Neural cell (in vitro differentiated cells): ENCODE data around the gene SEBOX. TPM values are rescaled to one million over a fixed set of nuclear protein-coding genes. Genes with fewer than 3 reads are reported as not detected.

ENCODE experiments used
- H2AFZ ChIP-seq: fragments of 200-600, 300-800 bp; sonication (generic), shearing (Covaris generic); 2 replicates; pipeline ENCODE4 v1.6.0; 2014; ENCODE audit warnings: low read depth, mild to moderate bottlenecking, antibody characterized with exemption, low read length, moderate library complexity
- H3F3A ChIP-seq: fragments of 200-600 bp; shearing (Covaris generic); 2 replicates; pipeline ENCODE4 v1.6.1; 2016; ENCODE audit warnings: mild to moderate bottlenecking, moderate library complexity, mixed read lengths, antibody characterized with exemption, low read length; ENCODE audit not compliant: insufficient read depth, poor library complexity, severe bottlenecking
- H3K27ac ChIP-seq: fragments of 200-600, 300-800 bp; sonication (generic), shearing (Covaris generic); 2 replicates; pipeline ENCODE4 v1.5.1; 2014; ENCODE audit warnings: mild to moderate bottlenecking, low read length, moderate library complexity
- H3K27me3 ChIP-seq: fragments of 300-800, 200-600 bp; sonication (generic), shearing (Covaris generic); 2 replicates; pipeline ENCODE4 v1.6.0; 2014; ENCODE audit warnings: mild to moderate bottlenecking, low read depth, low read length, moderate library complexity; ENCODE audit not compliant: insufficient read depth
- H3K36me3 ChIP-seq: fragments of 300-800, 200-600 bp; sonication (generic), shearing (Covaris generic); 2 replicates; pipeline ENCODE4 v1.5.1; 2014; ENCODE audit warnings: mild to moderate bottlenecking, antibody characterized with exemption, low read length, moderate library complexity; ENCODE audit not compliant: insufficient read depth
- H3K4me2 ChIP-seq: fragments of 300-800, 200-600 bp; sonication (generic), shearing (Covaris generic); 2 replicates; pipeline ENCODE4 v1.6.0; 2014; ENCODE audit warnings: mild to moderate bottlenecking, low read length
- H3K4me3 ChIP-seq: fragments of 300-800, 200-600 bp; sonication (generic), shearing (Covaris generic); 2 replicates; pipeline ENCODE4 v1.5.1; 2014; ENCODE audit warnings: mild to moderate bottlenecking, low read length, moderate library complexity
- H3K79me2 ChIP-seq: fragments of 200-600 bp; shearing (Covaris generic); replicated peaks from 2 replicates; pipeline ENCODE4 v1.6.0; 2014; ENCODE audit warnings: mild to moderate bottlenecking, low read length, moderate library complexity; ENCODE audit not compliant: insufficient read depth
- H3K9ac ChIP-seq: fragments of 300-800, 200-600 bp; sonication (generic), shearing (Covaris generic); 2 replicates; pipeline ENCODE4 v1.6.1; 2016; ENCODE audit warnings: mild to moderate bottlenecking, low read length, mixed read lengths
- H3K9me2 ChIP-seq: fragments of 200-600 bp; shearing (Covaris generic); 2 replicates; pipeline ENCODE4 v1.6.1; 2016; ENCODE audit warnings: mild to moderate bottlenecking, low read length, mixed read lengths; ENCODE audit not compliant: insufficient read depth
- H3K9me3 ChIP-seq: fragments of 200-600, 300-800 bp; sonication (generic), shearing (Covaris generic); 2 replicates; pipeline ENCODE4 v1.6.1; 2016; ENCODE audit warnings: mild to moderate bottlenecking, mixed run types, low read length, moderate library complexity, mixed read lengths
- H4K20me1 ChIP-seq: fragments of 200-600 bp; shearing (Covaris generic); 2 replicates; pipeline ENCODE4 v1.6.1; 2016; ENCODE audit warnings: mild to moderate bottlenecking, mixed run types; ENCODE audit not compliant: insufficient read depth
- CTCF ChIP-seq: fragments of 450-650 bp; IDR thresholded peaks from 2 replicates; pipeline ENCODE4 v1.5.1; 2014; ENCODE audit warnings: antibody characterized with exemption, mild to moderate bottlenecking, moderate library complexity; ENCODE audit not compliant: poor library complexity, severe bottlenecking
- EP300 ChIP-seq: fragments of 450-650 bp; conservative IDR thresholded peaks from 2 replicates; pipeline ENCODE4 v1.6.1; 2014; ENCODE audit warnings: antibody characterized with exemption, mild to moderate bottlenecking, moderate library complexity; ENCODE audit not compliant: poor library complexity, severe bottlenecking
- EZH2 ChIP-seq: fragments of 200-600, 300-800 bp; shearing (Covaris generic), sonication (generic); IDR thresholded peaks from 2 replicates; pipeline ENCODE4 v1.6.1; 2014; ENCODE audit warnings: antibody characterized with exemption, low read length, borderline replicate concordance, mild to moderate bottlenecking; ENCODE audit not compliant: insufficient read depth, poor library complexity, severe bottlenecking
- MXI1 ChIP-seq: fragments of 450-650 bp; conservative IDR thresholded peaks from 2 replicates; pipeline ENCODE4 v1.6.1; 2014; ENCODE audit warnings: antibody characterized with exemption, mild to moderate bottlenecking; ENCODE audit not compliant: poor library complexity, severe bottlenecking
- POLR2AphosphoS5 ChIP-seq: IDR thresholded peaks from 2 replicates; pipeline ENCODE4 v1.6.1; 2012
- RAD21 ChIP-seq: fragments of 450-650 bp; conservative IDR thresholded peaks from 2 replicates; pipeline ENCODE4 v1.6.1; 2014; ENCODE audit warnings: antibody characterized with exemption, mild to moderate bottlenecking, moderate library complexity
- REST ChIP-seq: IDR thresholded peaks from 2 replicates; pipeline ENCODE4 v1.6.1; 2012; ENCODE audit warnings: borderline replicate concordance
- SMC3 ChIP-seq: fragments of 450-650 bp; conservative IDR thresholded peaks from 2 replicates; pipeline ENCODE4 v1.6.1; 2014; ENCODE audit warnings: antibody characterized with exemption, mild to moderate bottlenecking, moderate library complexity; ENCODE audit not compliant: poor library complexity
- TAF1 ChIP-seq: IDR thresholded peaks from 2 replicates; pipeline ENCODE4 v1.6.1; 2012; ENCODE audit warnings: low read depth
- polyA plus RNA-seq: library from polyadenylated mRNA; depleted of rRNA; stranded (reverse); fragments of >200 nt; gene quantifications from 2 replicates; pipeline ENCODE4 v1.2.3, GENCODE V29; 2014

SEBOX gene
- polyA plus RNA-seq, 1 donor from 2014 or later, result not detected

- no peaks in the 10 kb centered on the region for H3K9me3 ChIP-seq
- no peaks in the 10 kb centered on the region for H3F3A ChIP-seq
- H3K27ac ChIP-seq, result no peak overlapping the region
- H3K9ac ChIP-seq, result no peak overlapping the region
- no peak overlapping the region for H2AFZ ChIP-seq
- peaks cover 6% of the 10 kb centered on the region for H3K36me3 ChIP-seq
- no peak for TF ChIP-seq MXI1
- H3K27me3 ChIP-seq, result no peaks in the 10 kb centered on the region
- H4K20me1 ChIP-seq, result no peaks in the 10 kb centered on the region
- H3K4me3 ChIP-seq, result no peak overlapping the region
- no peaks in the 10 kb centered on the region for H3K9me2 ChIP-seq
- H3K4me2 ChIP-seq, result no peak overlapping the region
- peaks cover 38% of the 10 kb centered on the region for H3K79me2 ChIP-seq
Observed at GRCh38 chr17:28325211-28325610, 39.8 kb downstream of the SEBOX start.

GRCh38 chr17:28324781-28325180, 40.2 kb downstream of the SEBOX start:
- peaks cover 42% of the 10 kb centered on the region for H3K79me2 ChIP-seq
- TF ChIP-seq RAD21, result no peak
- TF ChIP-seq MXI1, result no peak
- no peak for TF ChIP-seq POLR2AphosphoS5
- no peak for TF ChIP-seq SMC3
- no peak for TF ChIP-seq EP300
- TF ChIP-seq TAF1, result no peak
- no peak for TF ChIP-seq CTCF
- no peak for TF ChIP-seq EZH2
- TF ChIP-seq REST, result no peak

GRCh38 chr17:28324267-28324745, 40.7 kb downstream of the SEBOX start:
- Histone ChIP-seq H3F3A (no peaks in the 10 kb centered on the region), H3K9me2 (no peaks in the 10 kb centered on the region), H4K20me1 (no peaks in the 10 kb centered on the region), H3K79me2 (peaks cover 46% of the 10 kb centered on the region), H3K27me3 (no peaks in the 10 kb centered on the region), H3K4me3 (no peak overlapping the region), H3K36me3 (peaks cover 6% of the 10 kb centered on the region), H3K9me3 (no peaks in the 10 kb centered on the region), H3K4me2 (no peak overlapping the region), H2AFZ (no peak overlapping the region), H3K9ac (peak overlapping the region; percentile 6), H3K27ac (no peak overlapping the region)
- no peak for TF ChIP-seq EZH2
- no peak for TF ChIP-seq POLR2AphosphoS5
- no peak for TF ChIP-seq TAF1
- no peak for TF ChIP-seq REST
- no peak for TF ChIP-seq EP300
- TF ChIP-seq SMC3, result no peak

More at GRCh38 chr17:28324781-28325180, 40.2 kb downstream of the SEBOX start:
- H3K9me3 ChIP-seq, result no peaks in the 10 kb centered on the region
- peak overlapping the region; percentile 6 for H3K9ac ChIP-seq
- H3K4me2 ChIP-seq, result no peak overlapping the region
- no peaks in the 10 kb centered on the region for H3F3A ChIP-seq
- no peak overlapping the region for H2AFZ ChIP-seq
- no peaks in the 10 kb centered on the region for H3K9me2 ChIP-seq
- no peak overlapping the region for H3K4me3 ChIP-seq
- H3K27me3 ChIP-seq, result no peaks in the 10 kb centered on the region
- peaks cover 6% of the 10 kb centered on the region for H3K36me3 ChIP-seq
- no peaks in the 10 kb centered on the region for H4K20me1 ChIP-seq
- H3K27ac ChIP-seq, result no peak overlapping the region
